ENCODE measurements around the gene KIF18B.

- no peak for TF ChIP-seq CTCF (IDR thresholded peaks at IDR 0.05; ENCODE audit: insufficient read depth, low read length)
- no peak for TF ChIP-seq POLR2AphosphoS5 (IDR thresholded peaks at IDR 0.05; ENCODE audit: low read depth)
- no peak for TF ChIP-seq REST (IDR thresholded peaks at IDR 0.05; ENCODE audit: insufficient replicate concordance, low read depth)
- TF ChIP-seq GABPA (IDR thresholded peaks at IDR 0.05; ENCODE audit: low read depth) = no peak
Measured at GRCh38 chr17:44904001-44904984, 43.3 kb downstream of the KIF18B start.

Data from HL-60 (cell line).